ENCODE measurements around the gene SFT2D2.
A peak's percentile ranks its signal among the peaks of the same experiment; 100 is the strongest.

The SFT2D2 gene

GRCh38 chr1:168300626-168301025, 74.8 kb downstream of the SFT2D2 start:
- no peak for DNase-seq (ENCODE audit: low read depth)
- no peak overlapping the region for H3K4me3 ChIP-seq (replicated peaks; ENCODE audit: low read depth, low read length)
- no peak for TF ChIP-seq CTCF (IDR thresholded peaks at IDR 0.05; ENCODE audit: low read length, missing control alignments)

GRCh38 chr1:168301664-168302320, 76.0 kb downstream of the SFT2D2 start:
- H3K4me3 ChIP-seq (replicated peaks; ENCODE audit: low read depth, low read length): no peak overlapping the region
- peak; percentile 65 for DNase-seq (ENCODE audit: low read depth)
- TF ChIP-seq CTCF (IDR thresholded peaks at IDR 0.05; ENCODE audit: low read length, missing control alignments): no peak

All from fibroblast of pulmonary artery (primary cell).